GM18502 (cell line): ENCODE data around the gene PNCK.

Experiments
- ATAC-seq: cut with Tn5 transposase; IDR thresholded peaks from one replicate; pipeline ENCODE4 v1.9.1; 2021; ENCODE audit warnings: mild to moderate bottlenecking; ENCODE audit not compliant: unreplicated experiment, poor library complexity

The PNCK gene

DNA sequence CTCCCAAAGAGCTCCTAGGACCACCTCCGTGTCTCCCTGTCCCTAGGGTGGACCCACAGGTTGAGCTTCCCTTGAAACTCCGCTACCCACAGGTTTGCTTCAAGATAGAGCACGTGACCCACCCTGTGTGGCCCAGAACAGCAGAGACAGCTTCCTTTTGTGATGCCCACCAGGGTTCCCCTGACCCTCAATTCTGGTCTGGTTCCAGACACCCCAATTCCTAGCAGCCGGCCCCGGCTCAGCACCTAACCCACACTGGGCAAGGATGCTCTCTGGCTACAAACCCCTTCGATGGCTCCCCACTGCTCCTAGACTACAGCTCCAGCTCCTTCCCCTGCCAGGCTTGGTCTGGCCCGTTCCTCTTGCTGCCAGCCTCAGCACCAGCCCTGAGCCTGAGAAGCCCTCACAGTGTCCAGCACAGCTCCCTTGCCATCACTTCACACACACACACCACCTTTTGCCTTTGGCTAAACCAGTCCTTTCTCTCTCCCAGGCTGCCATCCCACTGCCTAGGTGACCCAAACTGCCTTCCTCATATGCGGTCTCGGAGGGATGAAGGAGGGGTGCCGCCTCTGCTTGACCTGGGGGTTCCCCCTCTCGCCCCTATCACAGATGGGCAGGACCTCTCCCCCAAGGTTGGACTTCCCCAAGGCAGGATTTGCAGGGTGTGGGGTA lies 6.2 kb downstream of the PNCK start:
- ATAC-seq, result no peak

DNA sequence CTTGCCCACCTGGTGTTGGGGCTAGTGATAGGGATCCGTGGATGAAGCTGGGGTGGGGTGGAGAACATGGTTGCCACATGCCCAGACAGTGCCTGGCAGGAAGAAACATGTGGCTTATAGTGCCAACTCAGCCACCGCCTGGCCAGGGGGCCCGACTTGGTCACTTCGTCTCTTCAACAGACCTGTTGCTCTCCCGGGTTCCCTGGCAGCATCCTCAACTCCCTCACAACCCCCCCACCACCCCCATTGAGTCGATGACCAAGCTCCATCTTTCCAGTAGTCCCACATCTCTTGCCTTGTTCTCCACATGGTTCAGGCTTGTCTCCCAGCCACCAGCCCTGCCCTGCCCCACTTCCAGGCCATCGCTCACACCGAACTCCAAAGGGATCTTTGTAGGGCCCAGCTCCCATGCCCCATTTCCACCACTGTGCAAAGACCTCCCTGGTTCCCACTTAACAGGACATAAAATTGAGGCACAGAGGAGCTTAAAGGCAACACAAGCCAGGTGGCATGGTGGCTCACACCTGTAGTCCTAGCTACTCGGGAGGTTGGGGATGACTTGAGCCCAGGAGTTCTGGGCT lies 7.8 kb downstream of the PNCK start:
- no peak for ATAC-seq

- ATAC-seq, result no peak
These were observed 11.3 kb downstream of the PNCK start for GRCh38 chrX:153662266-153662665.

GRCh38 chrX:153659268-153659667 lies 14.3 kb downstream of the PNCK start:
- no peak for ATAC-seq

GRCh38 chrX:153657161-153657560 lies 16.5 kb downstream of the PNCK start:
- ATAC-seq, result no peak

GRCh38 chrX:153653556-153653955 lies 20.1 kb downstream of the PNCK start:
- no peak for ATAC-seq

DNA sequence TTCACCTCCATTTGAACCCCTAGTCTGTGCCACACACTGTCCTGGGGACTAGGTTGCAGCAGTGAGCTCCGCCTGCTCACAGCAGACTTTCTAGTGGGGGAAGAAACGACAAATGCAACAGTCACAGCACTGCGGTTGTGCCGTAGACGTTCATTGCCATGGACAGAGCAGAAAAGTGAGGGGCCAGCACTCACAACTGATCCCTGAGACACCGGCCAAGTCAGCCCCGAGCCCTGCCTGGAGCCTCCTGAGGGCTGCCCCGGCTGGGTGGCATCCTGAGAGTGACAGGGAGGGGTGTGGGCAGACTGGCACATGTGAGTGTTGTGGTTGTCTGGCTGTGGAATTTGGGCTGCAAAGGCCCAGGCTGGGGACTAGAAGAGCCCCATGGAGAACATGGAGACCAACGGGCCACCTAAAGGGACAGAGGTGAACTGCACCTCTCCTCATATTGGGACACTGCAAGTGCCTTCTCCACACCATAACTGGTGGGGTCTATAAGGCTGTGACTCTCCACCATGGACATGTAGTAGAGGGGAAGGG lies 22.0 kb downstream of the PNCK start:
- ATAC-seq, result peak; percentile 48

DNA sequence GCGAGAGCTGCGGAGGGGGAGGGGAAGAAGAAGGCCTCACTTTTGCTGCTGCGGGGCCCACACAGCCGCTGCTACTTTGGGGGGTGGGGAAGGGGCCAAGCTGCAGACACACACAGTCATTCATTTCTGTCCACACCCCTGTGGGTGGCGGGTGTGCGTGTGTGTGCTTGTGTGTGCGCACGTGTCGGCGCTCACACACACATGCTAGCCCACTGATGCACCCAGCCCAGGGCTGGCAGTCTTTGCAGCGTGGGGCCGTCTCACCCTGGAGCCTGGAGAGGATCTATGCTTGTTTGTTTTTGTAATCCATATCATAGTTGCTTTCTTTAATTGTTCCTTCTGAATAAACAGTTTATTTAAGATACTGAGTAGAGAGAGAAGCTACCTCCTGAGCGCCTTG lies 22.7 kb downstream of the PNCK start:
- no peak for ATAC-seq

- no peak for ATAC-seq
These were observed 23.5 kb downstream of the PNCK start for GRCh38 chrX:153649915-153650782.

DNA sequence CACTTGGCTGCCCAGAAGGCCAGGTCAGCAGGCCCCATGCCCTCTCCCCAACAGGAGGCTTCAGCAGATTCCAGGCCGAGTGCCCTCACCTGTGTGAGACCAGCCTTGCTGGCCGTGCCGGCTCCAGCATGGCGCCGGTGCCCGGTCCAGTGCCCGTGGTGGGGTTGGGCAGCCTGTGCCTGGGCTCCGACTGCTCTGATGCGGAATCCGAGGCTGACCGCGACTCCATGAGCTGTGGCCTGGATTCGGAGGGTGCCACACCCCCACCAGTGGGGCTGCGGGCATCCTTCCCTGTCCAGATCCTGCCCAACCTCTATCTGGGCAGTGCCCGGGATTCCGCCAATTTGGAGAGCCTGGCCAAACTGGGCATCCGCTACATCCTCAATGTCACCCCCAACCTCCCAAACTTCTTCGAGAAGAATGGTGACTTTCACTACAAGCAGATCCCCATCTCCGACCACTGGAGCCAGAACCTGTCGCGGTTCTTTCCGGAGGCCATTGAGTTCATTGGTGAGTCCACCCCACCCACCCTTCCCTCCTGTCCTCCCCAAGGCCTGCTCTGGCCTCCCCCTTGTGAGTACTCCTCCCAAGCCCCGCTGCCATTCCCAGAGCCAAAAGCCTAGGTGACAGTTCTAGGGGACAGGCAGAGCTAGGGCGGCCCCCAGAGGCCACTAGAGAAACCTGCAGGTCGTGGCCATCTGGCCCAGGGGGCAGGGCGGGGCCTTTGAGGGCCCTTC lies 24.3 kb downstream of the PNCK start:
- no peak for ATAC-seq

GRCh38 chrX:153648358-153649177 lies 25.0 kb downstream of the PNCK start:
- ATAC-seq, result no peak

DNA sequence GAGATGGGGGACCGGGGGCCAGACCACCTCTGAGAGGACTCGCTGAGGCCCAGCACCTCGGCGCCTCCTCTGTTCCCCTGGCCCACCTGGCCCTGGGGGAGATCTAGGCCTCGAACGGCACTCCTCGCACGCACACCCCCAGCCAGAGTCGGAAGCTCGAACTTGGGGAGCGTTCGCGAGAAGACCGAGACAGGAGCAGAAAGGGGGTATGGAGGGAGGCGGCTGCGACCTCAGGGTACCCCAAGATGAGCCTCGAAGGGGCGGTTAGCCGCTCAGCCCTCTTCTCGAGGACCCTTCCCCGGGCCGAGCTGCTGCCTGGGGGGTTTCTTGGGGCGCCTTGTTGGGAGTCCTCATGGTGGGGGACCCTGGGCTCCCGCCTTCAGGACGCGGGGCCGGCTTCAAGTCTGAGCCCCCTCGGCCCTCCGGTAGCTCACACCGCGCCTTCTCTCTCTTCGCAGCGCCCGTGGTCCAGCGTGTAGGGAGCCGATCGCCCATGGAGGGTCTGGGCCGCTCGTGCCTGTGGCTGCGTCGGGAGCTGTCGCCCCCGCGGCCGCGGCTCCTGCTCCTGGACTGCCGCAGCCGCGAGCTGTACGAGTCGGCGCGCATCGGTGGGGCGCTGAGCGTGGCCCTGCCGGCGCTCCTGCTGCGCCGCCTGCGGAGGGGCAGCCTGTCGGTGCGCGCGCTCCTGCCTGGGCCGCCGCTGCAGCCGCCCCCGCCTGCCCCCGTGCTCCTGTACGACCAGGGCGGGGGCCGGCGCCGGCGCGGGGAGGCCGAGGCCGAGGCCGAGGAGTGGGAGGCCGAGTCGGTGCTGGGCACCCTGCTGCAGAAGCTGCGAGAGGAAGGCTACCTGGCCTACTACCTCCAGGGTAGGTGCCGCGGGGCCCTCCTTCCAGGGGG lies 25.9 kb downstream of the PNCK start:
- ATAC-seq, result no peak

- no peak for ATAC-seq
These were observed 26.8 kb downstream of the PNCK start, which contains the start of gene DUSP9 for GRCh38 chrX:153646620-153647373. Gene DUSP9, plus strand, starts transcription at chrX:153647203. Its CDS starts 751 bp downstream, at chrX:153647954.

- no peak for ATAC-seq
These were observed 27.6 kb downstream of the PNCK start for GRCh38 chrX:153645921-153646488.

GRCh38 chrX:153645151-153645550 lies 28.5 kb downstream of the PNCK start:
- no peak for ATAC-seq

- ATAC-seq, result no peak
These were observed 29.1 kb downstream of the PNCK start for GRCh38 chrX:153644356-153645125.
